Measurements from ENCODE around the gene SLC12A3.

Gene SLC12A3

GRCh38 chr16:56847173-56847910, 17.7 kb upstream of the SLC12A3 start:
- DNase-seq (ENCODE audit: low read depth): no peak

- no peak for DNase-seq (ENCODE audit: low read depth)
These were observed 16.7 kb upstream of the SLC12A3 start for GRCh38 chr16:56848029-56848936.

- no peak for DNase-seq (ENCODE audit: low read depth)
These were observed 15.9 kb upstream of the SLC12A3 start for GRCh38 chr16:56848955-56849689.

GRCh38 chr16:56849690-56850680, 15.0 kb upstream of the SLC12A3 start:
- no peak for DNase-seq (ENCODE audit: low read depth)

- DNase-seq (ENCODE audit: low read depth): no peak
These were observed 13.2 kb upstream of the SLC12A3 start for GRCh38 chr16:56851671-56852400.

GRCh38 chr16:56852401-56852730, 12.6 kb upstream of the SLC12A3 start:
- DNase-seq (ENCODE audit: low read depth): no peak

GRCh38 chr16:56852968-56853367, 12.0 kb upstream of the SLC12A3 start:
- no peak for DNase-seq (ENCODE audit: low read depth)

GRCh38 chr16:56855201-56855600, 9.8 kb upstream of the SLC12A3 start:
- DNase-seq (ENCODE audit: low read depth): no peak

GRCh38 chr16:56855946-56856345, 9.1 kb upstream of the SLC12A3 start:
- no peak for DNase-seq (ENCODE audit: low read depth)

GRCh38 chr16:56856876-56857447, 8.0 kb upstream of the SLC12A3 start:
- DNase-seq (ENCODE audit: low read depth): no peak

- no peak for DNase-seq (ENCODE audit: low read depth)
These were observed 6.6 kb upstream of the SLC12A3 start for GRCh38 chr16:56858374-56858773.

- DNase-seq (ENCODE audit: low read depth): no peak
These were observed 5.4 kb upstream of the SLC12A3 start for GRCh38 chr16:56859636-56860035.

GRCh38 chr16:56860226-56861020, 4.6 kb upstream of the SLC12A3 start:
- no peak for DNase-seq (ENCODE audit: low read depth)

GRCh38 chr16:56861092-56861610, 3.9 kb upstream of the SLC12A3 start:
- DNase-seq (ENCODE audit: low read depth): no peak

- no peak for DNase-seq (ENCODE audit: low read depth)
These were observed 3.3 kb upstream of the SLC12A3 start for GRCh38 chr16:56861756-56862155.

GRCh38 chr16:56862776-56863175, 2.2 kb upstream of the SLC12A3 start:
- no peak for DNase-seq (ENCODE audit: low read depth)

GRCh38 chr16:56865394-56866062, 521 bp downstream of the SLC12A3 start:
- no peak for DNase-seq (ENCODE audit: low read depth)

- no peak for DNase-seq (ENCODE audit: low read depth)
These were observed 2.2 kb downstream of the SLC12A3 start for GRCh38 chr16:56866955-56867830.

Data from activated T-cell treated with anti-CD3 and anti-CD28 coated beads for 1 hour (primary cell).